Coronary artery (tissue), 2 donors: ENCODE data around the gene TIGD1.

ENCODE experiments used
- DNase-seq: peaks from one replicate; pipeline ENCODE4 v3.0.0-alpha.2; 2017; ENCODE audit warnings: low spot score
- H3K27ac ChIP-seq, 2 donors: fragments of 200-600 bp; sonication (generic); one replicate each; pipeline ENCODE4 v1.5.1; 2016 to 2019
- H3K4me3 ChIP-seq: fragments of 200-600 bp; sonication (generic); 2 replicates; pipeline ENCODE4 v1.5.1; 2016; ENCODE audit warnings: mild to moderate bottlenecking, moderate library complexity
- CTCF ChIP-seq: fragments of 200-600 bp; sonication (generic); IDR thresholded peaks from one replicate; pipeline ENCODE4 v1.5.1; 2019; ENCODE audit warnings: antibody characterized with exemption

TIGD1 gene

GRCh38 chr2:232569541-232569940 lies 19.2 kb upstream of the TIGD1 start:
- TF ChIP-seq CTCF: no peak
- DNase-seq: no peak
- H3K27ac ChIP-seq: no peak overlapping the region
- no peak overlapping the region for H3K4me3 ChIP-seq

GRCh38 chr2:232568161-232568560 lies 17.8 kb upstream of the TIGD1 start:
- TF ChIP-seq CTCF: no peak
- DNase-seq: no peak
- H3K27ac ChIP-seq: no peak overlapping the region

GRCh38 chr2:232567721-232568120 lies 17.4 kb upstream of the TIGD1 start:
- TF ChIP-seq CTCF: no peak
- Histone ChIP-seq H3K4me3 (no peak overlapping the region), H3K27ac (no peak overlapping the region)
- DNase-seq: no peak

More at GRCh38 chr2:232568161-232568560, 17.8 kb upstream of the TIGD1 start:
- no peak overlapping the region for H3K4me3 ChIP-seq

- TF ChIP-seq CTCF: no peak
- DNase-seq: no peak
- no peak overlapping the region for H3K27ac ChIP-seq
- no peak overlapping the region for H3K4me3 ChIP-seq
Observed at GRCh38 chr2:232563580-232563979, 13.2 kb upstream of the TIGD1 start.

- Histone ChIP-seq H3K4me3 (no peak overlapping the region), H3K27ac (no peak overlapping the region)
- no peak for TF ChIP-seq CTCF
- no peak for DNase-seq
Observed at GRCh38 chr2:232562515-232563151, 12.3 kb upstream of the TIGD1 start.

GRCh38 chr2:232556426-232556825 lies 6.1 kb upstream of the TIGD1 start:
- DNase-seq: no peak
- H3K27ac ChIP-seq: no peak overlapping the region
- no peak for TF ChIP-seq CTCF
- H3K4me3 ChIP-seq: no peak overlapping the region

GRCh38 chr2:232551776-232552175 lies 1.4 kb upstream of the TIGD1 start:
- Histone ChIP-seq H3K4me3 (peak overlapping the region; percentile 93), H3K27ac (no peak overlapping the region)
- no peak for TF ChIP-seq CTCF
- no peak for DNase-seq
